Parathyroid adenoma (tissue), 2 donors: ENCODE results near the gene RHOJ.

Source experiments
- H2AFZ ChIP-seq: fragments of 300-600 bp; sonication (generic); one replicate; pipeline ENCODE4 v1.7.0; 2017; ENCODE audit warnings: antibody characterized with exemption, mild to moderate bottlenecking
- H3K27ac ChIP-seq: fragments of 300-600 bp; sonication (generic); one replicate; pipeline ENCODE4 v1.7.0; 2017
- H3K27me3 ChIP-seq: fragments of 300-600 bp; sonication (generic); one replicate; pipeline ENCODE4 v1.7.0; 2017; ENCODE audit warnings: low read length; ENCODE audit not compliant: control insufficient read depth, insufficient read depth
- H3K36me3 ChIP-seq: fragments of 300-600 bp; sonication (generic); one replicate; pipeline ENCODE4 v1.7.0; 2017; ENCODE audit warnings: low read length; ENCODE audit not compliant: control insufficient read depth, insufficient read depth
- H3K4me1 ChIP-seq: fragments of 300-600 bp; sonication (generic); one replicate; pipeline ENCODE4 v1.7.0; 2017; ENCODE audit warnings: control low read depth
- H3K4me2 ChIP-seq: fragments of 300-600 bp; sonication (generic); one replicate; pipeline ENCODE4 v1.7.0; 2017; ENCODE audit warnings: low read length
- H3K4me3 ChIP-seq: fragments of 300-600 bp; sonication (generic); one replicate; pipeline ENCODE4 v1.7.0; 2017; ENCODE audit warnings: low read depth, low read length
- H3K79me2 ChIP-seq: fragments of 300-600 bp; sonication (generic); one replicate; pipeline ENCODE4 v1.7.0; 2017; ENCODE audit warnings: control low read depth
- H3K9ac ChIP-seq: fragments of 300-600 bp; sonication (generic); one replicate; pipeline ENCODE4 v1.7.0; 2017; ENCODE audit warnings: mild to moderate bottlenecking
- H3K9me3 ChIP-seq: fragments of 300-600 bp; sonication (generic); one replicate; pipeline ENCODE4 v1.7.0; 2017; ENCODE audit warnings: low read length; ENCODE audit not compliant: control insufficient read depth
- TF ChIP-seq, protein P1 (sequence below): fragments of 300-600 bp; sonication (generic); IDR thresholded peaks from one replicate; pipeline ENCODE4 v1.7.0; 2017; ENCODE audit warnings: antibody characterized with exemption, mild to moderate bottlenecking
- donor health status: primary hyperparathyroidism.

RHOJ gene

DNA sequence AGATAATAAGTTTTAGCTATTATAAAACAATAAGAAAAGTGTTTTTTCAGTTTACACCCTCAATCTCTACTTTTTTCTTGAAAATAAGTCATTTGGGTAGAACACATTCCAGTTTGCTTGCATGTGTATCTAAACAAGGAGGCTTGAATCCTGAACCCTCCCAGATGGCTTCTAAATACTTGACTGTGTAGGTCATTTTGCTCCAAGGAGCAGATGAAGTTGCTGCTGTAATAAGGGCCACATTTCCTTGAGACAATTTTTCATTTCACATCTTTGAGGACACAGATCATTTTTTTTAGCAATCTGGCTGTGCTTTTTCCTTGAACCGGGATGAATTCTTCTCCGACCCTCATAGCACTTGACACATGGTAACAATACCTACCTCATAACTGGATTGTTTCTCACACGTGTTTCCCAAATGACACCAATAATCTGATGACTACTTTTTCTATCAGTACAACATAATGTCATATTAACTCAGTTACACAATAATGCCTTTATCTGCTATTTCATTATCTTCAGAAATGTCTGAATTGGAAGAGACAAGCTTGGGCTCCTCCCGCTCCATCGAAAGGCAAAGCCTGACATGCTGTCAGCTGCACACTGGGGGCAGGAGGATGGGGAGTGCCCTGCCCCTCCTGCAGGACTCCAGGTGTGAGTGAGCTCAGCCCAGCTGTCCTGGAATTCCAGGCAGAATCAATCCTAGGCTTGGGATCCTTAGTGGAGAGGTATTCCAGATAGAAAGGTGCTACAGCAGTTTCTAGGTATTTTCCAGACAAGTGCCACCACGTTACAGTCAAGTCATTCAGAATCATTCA lies 83.6 kb downstream of the RHOJ start:
- no peaks in the 10 kb centered on the region for H3K79me2 ChIP-seq
- no peaks in the 10 kb centered on the region for H3K36me3 ChIP-seq
- H3K4me2 ChIP-seq = no peak overlapping the region
- H3K27ac ChIP-seq = no peak overlapping the region
- TF ChIP-seq, protein P1, sequence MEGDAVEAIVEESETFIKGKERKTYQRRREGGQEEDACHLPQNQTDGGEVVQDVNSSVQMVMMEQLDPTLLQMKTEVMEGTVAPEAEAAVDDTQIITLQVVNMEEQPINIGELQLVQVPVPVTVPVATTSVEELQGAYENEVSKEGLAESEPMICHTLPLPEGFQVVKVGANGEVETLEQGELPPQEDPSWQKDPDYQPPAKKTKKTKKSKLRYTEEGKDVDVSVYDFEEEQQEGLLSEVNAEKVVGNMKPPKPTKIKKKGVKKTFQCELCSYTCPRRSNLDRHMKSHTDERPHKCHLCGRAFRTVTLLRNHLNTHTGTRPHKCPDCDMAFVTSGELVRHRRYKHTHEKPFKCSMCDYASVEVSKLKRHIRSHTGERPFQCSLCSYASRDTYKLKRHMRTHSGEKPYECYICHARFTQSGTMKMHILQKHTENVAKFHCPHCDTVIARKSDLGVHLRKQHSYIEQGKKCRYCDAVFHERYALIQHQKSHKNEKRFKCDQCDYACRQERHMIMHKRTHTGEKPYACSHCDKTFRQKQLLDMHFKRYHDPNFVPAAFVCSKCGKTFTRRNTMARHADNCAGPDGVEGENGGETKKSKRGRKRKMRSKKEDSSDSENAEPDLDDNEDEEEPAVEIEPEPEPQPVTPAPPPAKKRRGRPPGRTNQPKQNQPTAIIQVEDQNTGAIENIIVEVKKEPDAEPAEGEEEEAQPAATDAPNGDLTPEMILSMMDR = no peak
- no peaks in the 10 kb centered on the region for H3K4me1 ChIP-seq
- H3K27me3 ChIP-seq = no peaks in the 10 kb centered on the region
- no peak overlapping the region for H3K4me3 ChIP-seq
- H3K9me3 ChIP-seq = no peaks in the 10 kb centered on the region
- no peak overlapping the region for H3K9ac ChIP-seq
- H2AFZ ChIP-seq = no peak overlapping the region

DNA sequence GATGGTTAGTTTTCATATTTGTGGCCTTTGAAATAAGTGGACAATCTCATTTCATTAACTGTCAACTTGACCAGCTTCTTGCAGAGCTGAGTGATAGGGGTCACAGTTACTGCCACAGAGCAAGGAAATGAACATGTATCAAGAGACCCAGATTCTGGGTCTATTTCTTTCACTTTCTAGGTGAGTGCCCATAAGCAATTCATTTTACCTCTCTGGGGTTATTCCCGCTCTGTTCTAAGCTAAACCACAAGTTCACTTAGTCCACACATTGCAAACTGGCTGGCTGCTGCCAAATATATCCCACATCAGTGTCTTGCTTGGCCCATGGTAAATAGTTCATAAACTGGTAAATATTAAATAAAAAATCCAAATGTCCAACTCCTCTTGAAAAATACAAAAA lies 84.6 kb downstream of the RHOJ start:
- Histone ChIP-seq H3K27ac (no peak overlapping the region), H3K9me3 (no peaks in the 10 kb centered on the region), H3K36me3 (no peaks in the 10 kb centered on the region), H3K27me3 (no peaks in the 10 kb centered on the region), H3K4me3 (no peak overlapping the region), H3K79me2 (no peaks in the 10 kb centered on the region), H3K4me2 (no peak overlapping the region), H3K9ac (no peak overlapping the region), H3K4me1 (no peaks in the 10 kb centered on the region), H2AFZ (no peak overlapping the region)
- TF ChIP-seq, protein P1 = no peak

DNA sequence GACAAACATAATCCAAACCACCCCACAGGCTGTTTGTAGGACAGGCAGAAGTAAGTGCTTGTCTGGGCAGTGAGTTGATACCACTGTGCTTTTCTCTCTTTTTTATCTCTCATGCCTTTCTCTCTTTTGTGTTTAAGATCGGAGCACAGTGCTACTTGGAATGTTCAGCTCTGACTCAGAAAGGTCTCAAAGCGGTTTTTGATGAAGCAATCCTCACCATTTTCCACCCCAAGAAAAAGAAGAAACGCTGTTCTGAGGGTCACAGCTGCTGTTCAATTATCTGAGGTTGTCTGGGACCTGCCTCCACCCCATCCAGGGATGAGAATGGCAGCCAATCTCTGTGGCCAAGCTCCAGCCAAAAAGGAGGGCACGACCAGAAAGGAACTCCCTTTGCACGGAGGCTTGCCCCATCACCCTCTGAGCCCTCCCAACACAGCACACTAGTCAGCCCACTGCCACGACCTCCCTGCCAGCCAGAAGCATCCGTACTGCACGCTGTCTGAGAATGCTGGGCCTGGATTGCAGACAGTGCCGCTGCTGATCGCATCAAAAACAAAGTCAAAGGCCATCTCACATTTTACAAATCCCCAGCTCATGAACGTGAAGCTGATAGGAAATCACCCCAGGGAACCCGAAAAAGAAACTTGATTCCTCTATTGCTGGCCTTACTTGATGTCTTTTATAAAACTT lies 86.6 kb downstream of the RHOJ start:
- H3K9me3 ChIP-seq = no peaks in the 10 kb centered on the region
- H3K9ac ChIP-seq = no peak overlapping the region
- no peaks in the 10 kb centered on the region for H3K79me2 ChIP-seq
- TF ChIP-seq, protein P1 = no peak
- H3K4me3 ChIP-seq = no peak overlapping the region
- no peak overlapping the region for H3K4me2 ChIP-seq
- H3K36me3 ChIP-seq = no peaks in the 10 kb centered on the region
- no peak overlapping the region for H2AFZ ChIP-seq
- no peaks in the 10 kb centered on the region for H3K27me3 ChIP-seq
- no peak overlapping the region for H3K27ac ChIP-seq
- no peaks in the 10 kb centered on the region for H3K4me1 ChIP-seq

DNA sequence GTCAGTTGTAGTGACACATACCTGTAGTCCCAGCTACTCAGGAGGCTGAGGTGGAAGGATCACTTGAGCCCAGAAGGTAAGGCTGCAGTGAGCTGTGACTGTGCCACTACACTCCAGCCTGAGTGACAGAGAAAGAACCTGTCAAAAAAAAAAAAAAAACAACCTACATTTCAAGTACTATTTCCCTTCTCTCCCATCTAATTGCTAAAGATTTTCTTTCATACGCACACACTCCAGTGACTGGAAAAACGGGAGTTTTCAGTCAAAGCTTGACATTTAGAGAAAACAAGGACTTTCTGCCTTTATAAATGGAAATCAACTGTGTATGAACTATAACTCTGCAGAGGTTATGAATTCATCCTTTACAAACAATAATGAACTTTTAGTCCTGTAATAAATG lies 88.6 kb downstream of the RHOJ start:
- Histone ChIP-seq H3K27ac (no peak overlapping the region), H3K27me3 (no peaks in the 10 kb centered on the region), H3K4me1 (no peaks in the 10 kb centered on the region), H3K79me2 (no peaks in the 10 kb centered on the region), H3K36me3 (no peaks in the 10 kb centered on the region), H3K9me3 (no peaks in the 10 kb centered on the region), H3K9ac (no peak overlapping the region), H3K4me3 (no peak overlapping the region), H3K4me2 (no peak overlapping the region), H2AFZ (no peak overlapping the region)
- TF ChIP-seq, protein P1 = no peak
